ENCODE results near the gene COMMD6.
A peak's percentile ranks its signal among the peaks of the same experiment; 100 is the strongest.

GRCh38 chr13:75537401-75538365, at the start of gene COMMD6:
- TF ChIP-seq, protein P1, sequence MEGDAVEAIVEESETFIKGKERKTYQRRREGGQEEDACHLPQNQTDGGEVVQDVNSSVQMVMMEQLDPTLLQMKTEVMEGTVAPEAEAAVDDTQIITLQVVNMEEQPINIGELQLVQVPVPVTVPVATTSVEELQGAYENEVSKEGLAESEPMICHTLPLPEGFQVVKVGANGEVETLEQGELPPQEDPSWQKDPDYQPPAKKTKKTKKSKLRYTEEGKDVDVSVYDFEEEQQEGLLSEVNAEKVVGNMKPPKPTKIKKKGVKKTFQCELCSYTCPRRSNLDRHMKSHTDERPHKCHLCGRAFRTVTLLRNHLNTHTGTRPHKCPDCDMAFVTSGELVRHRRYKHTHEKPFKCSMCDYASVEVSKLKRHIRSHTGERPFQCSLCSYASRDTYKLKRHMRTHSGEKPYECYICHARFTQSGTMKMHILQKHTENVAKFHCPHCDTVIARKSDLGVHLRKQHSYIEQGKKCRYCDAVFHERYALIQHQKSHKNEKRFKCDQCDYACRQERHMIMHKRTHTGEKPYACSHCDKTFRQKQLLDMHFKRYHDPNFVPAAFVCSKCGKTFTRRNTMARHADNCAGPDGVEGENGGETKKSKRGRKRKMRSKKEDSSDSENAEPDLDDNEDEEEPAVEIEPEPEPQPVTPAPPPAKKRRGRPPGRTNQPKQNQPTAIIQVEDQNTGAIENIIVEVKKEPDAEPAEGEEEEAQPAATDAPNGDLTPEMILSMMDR (IDR thresholded peaks at IDR 0.05): peak; percentile 56 to 84 (median 72)
- TF ChIP-seq POLR2A (IDR thresholded peaks at IDR 0.05): peak in 1 of 2 donors; percentile 82

All from adrenal gland (tissue), 5 donors.